Measurements from ENCODE around the gene ACTR1A. TPM values are rescaled to one million over a fixed set of nuclear protein-coding genes. Genes with fewer than 3 reads are reported as not detected.

ACTR1A gene
- polyA plus RNA-seq, 3 donors: 72.7 to 79.4 (median 79.0) TPM

DNA sequence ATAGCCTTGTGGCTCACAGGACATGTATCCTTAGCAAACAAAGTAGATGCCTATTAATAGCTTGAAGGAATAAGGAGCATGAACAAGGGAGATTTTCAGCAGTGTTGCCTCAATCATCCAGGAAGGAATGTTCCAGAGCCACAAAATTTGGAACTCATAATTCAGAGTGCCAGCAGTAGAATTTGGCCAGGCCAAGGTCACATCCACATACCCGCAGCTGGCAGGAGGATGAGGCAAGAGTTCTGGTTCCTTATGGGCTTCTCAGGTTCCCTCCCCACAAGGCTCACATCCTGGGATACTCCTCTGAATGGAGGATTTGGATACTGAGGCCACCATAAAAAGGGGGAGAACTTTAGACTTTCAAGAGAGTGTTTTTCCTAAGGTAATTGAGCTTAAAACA is 47.0 kb upstream of the ACTR1A start:
- Histone ChIP-seq H3K27ac (ENCODE audit: low read depth in 1 of 2, low read length in 2 of 2) (peak overlapping the region in 1 of 2 donors; percentile 20), H3K36me3 (replicated peaks in 1 of 2; ENCODE audit: control insufficient read depth in 1 of 2, insufficient read depth in 2 of 2, low read length in 2 of 2) (peaks cover 23 to 50% of the 10 kb centered on the region in 2 donors), H2AFZ (ENCODE audit: insufficient read depth, low read depth, low read length, poor library complexity, severe bottlenecking) (no peak overlapping the region), H4K20me1 (ENCODE audit: insufficient read depth, low read length) (peaks cover 80% of the 10 kb centered on the region), H3K4me3 (replicated peaks in 1 of 3; ENCODE audit: low read depth in 2 of 3, low read length in 3 of 3) (no peak overlapping the region), H3K9me3 (replicated peaks in 1 of 2; ENCODE audit: control insufficient read depth in 1 of 2, insufficient read depth in 1 of 2, low read length in 2 of 2) (no peaks in the 10 kb centered on the region), H3K27me3 (ENCODE audit: control insufficient read depth in 2 of 2, insufficient read depth in 2 of 2, low read length in 2 of 2) (no peaks in the 10 kb centered on the region), H3K4me2 (replicated peaks; ENCODE audit: extremely low read depth, low read length, poor library complexity, severe bottlenecking) (no peak overlapping the region), H3K9ac (ENCODE audit: insufficient read depth, low read length, poor library complexity, severe bottlenecking) (no peak overlapping the region), H3K79me2 (ENCODE audit: insufficient read depth, low read length) (peaks cover 21% of the 10 kb centered on the region), H3K4me1 (ENCODE audit: control insufficient read depth in 1 of 2, insufficient read depth in 2 of 2, low read length in 2 of 2) (peaks cover 19 to 24% of the 10 kb centered on the region in 2 donors)
- intact Hi-C loops (cut with micrococcal nuclease): no loop called here
- H3K4me1 Mint-ChIP-seq: peaks cover 31% of the 10 kb centered on the region
- H3K36me3 Mint-ChIP-seq: peaks cover 42 to 53% of the 10 kb centered on the region in 2 donors
- no CpG with 5 or more reads among the region's 1 CpG for WGBS (ENCODE audit: insufficient coverage)
- H3K27me3 Mint-ChIP-seq (ENCODE audit: low read depth in 3 of 3): peaks cover 0 to 2% (median 0%) of the 10 kb centered on the region in 3 donors
- TF ChIP-seq, protein P1, sequence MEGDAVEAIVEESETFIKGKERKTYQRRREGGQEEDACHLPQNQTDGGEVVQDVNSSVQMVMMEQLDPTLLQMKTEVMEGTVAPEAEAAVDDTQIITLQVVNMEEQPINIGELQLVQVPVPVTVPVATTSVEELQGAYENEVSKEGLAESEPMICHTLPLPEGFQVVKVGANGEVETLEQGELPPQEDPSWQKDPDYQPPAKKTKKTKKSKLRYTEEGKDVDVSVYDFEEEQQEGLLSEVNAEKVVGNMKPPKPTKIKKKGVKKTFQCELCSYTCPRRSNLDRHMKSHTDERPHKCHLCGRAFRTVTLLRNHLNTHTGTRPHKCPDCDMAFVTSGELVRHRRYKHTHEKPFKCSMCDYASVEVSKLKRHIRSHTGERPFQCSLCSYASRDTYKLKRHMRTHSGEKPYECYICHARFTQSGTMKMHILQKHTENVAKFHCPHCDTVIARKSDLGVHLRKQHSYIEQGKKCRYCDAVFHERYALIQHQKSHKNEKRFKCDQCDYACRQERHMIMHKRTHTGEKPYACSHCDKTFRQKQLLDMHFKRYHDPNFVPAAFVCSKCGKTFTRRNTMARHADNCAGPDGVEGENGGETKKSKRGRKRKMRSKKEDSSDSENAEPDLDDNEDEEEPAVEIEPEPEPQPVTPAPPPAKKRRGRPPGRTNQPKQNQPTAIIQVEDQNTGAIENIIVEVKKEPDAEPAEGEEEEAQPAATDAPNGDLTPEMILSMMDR (IDR thresholded peaks at IDR 0.05): no peak
- DNase-seq: no peak
- H3K27ac Mint-ChIP-seq: no peak overlapping the region
- H3K9me3 Mint-ChIP-seq: peaks cover 0 to 2% (median 0%) of the 10 kb centered on the region in 7 donors
- no peak overlapping the region for H3K4me3 Mint-ChIP-seq

DNA sequence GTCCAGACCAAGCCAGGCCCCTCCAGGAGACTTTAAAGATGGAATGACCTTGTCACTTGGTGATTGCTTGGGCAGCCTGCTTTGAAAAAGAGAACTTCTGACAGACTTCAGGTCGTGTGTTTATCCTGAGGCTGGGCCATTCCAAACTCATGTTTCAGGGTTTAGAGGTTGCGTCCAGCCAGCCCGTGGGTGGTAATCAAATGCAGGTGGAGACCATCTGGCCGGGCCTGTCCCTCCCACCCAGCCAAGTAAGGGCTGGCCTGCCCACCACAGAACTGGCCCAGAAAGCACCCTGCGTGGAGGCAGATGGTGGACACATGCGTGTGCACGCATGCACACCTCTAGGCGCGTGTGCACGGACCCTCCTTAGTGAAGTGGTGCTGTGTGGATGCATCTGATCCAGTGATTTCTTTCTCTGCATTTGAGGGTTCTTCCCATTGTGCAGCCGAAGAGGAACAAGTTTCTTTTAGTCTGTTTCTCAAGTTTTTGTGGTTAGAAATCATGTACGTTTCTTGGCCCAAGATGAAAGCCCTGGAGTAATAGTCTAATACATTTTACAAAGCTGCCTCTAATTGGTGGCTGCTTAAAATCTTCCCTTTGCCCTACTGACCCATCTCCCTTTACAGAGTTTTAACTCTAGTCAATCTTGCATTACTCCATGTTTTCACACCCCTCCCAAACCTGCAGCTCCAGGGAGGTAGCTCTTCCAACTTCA is 44.3 kb upstream of the ACTR1A start:
- Histone ChIP-seq H3K36me3 (replicated peaks in 1 of 2; ENCODE audit: control insufficient read depth in 1 of 2, insufficient read depth in 2 of 2, low read length in 2 of 2) (peaks cover 17 to 27% of the 10 kb centered on the region in 2 donors), H3K4me2 (replicated peaks; ENCODE audit: extremely low read depth, low read length, poor library complexity, severe bottlenecking) (peak overlapping the region; percentile 9), H3K4me3 (replicated peaks in 1 of 3; ENCODE audit: low read depth in 2 of 3, low read length in 3 of 3) (peak overlapping the region in 1 of 3 experiments; percentile 14), H4K20me1 (ENCODE audit: insufficient read depth, low read length) (peaks cover 87% of the 10 kb centered on the region), H3K9ac (ENCODE audit: insufficient read depth, low read length, poor library complexity, severe bottlenecking) (no peak overlapping the region), H3K79me2 (ENCODE audit: insufficient read depth, low read length) (peaks cover 21% of the 10 kb centered on the region), H3K27ac (ENCODE audit: low read depth in 1 of 2, low read length in 2 of 2) (peak overlapping the region; percentile 37 to 54), H2AFZ (ENCODE audit: insufficient read depth, low read depth, low read length, poor library complexity, severe bottlenecking) (no peak overlapping the region), H3K4me1 (ENCODE audit: control insufficient read depth in 1 of 2, insufficient read depth in 2 of 2, low read length in 2 of 2) (peaks cover 19 to 24% of the 10 kb centered on the region in 2 donors), H3K9me3 (replicated peaks in 1 of 2; ENCODE audit: control insufficient read depth in 1 of 2, insufficient read depth in 1 of 2, low read length in 2 of 2) (no peaks in the 10 kb centered on the region), H3K27me3 (ENCODE audit: control insufficient read depth in 2 of 2, insufficient read depth in 2 of 2, low read length in 2 of 2) (no peaks in the 10 kb centered on the region)
- H3K4me1 Mint-ChIP-seq: peaks cover 36% of the 10 kb centered on the region
- H3K9me3 Mint-ChIP-seq: peaks cover 0 to 2% (median 0%) of the 10 kb centered on the region in 7 donors
- WGBS (ENCODE audit: insufficient coverage): 57% methylated on average over 10 of the region's 12 CpGs
- TF ChIP-seq, protein P1 (IDR thresholded peaks at IDR 0.05): no peak
- DNase-seq: no peak
- H3K4me3 Mint-ChIP-seq: peak overlapping the region in 1 of 2 donors; percentile 64
- H3K27me3 Mint-ChIP-seq (ENCODE audit: low read depth in 3 of 3): peaks cover 0 to 2% (median 0%) of the 10 kb centered on the region in 3 donors
- H3K27ac Mint-ChIP-seq: peak overlapping the region; percentile 3 to 58 (median 50)
- H3K36me3 Mint-ChIP-seq: peaks cover 30 to 38% of the 10 kb centered on the region in 2 donors
- intact Hi-C loops (cut with micrococcal nuclease): no loop called here
